22Rv1 (cell line): Measurements from ENCODE around the gene OLIG2.

Experiments used
- ZFX ChIP-seq: fragments of 450-650 bp; IDR thresholded peaks from 2 replicates; pipeline ENCODE4 v1.6.1; 2017; ENCODE audit warnings: antibody characterized with exemption, borderline replicate concordance
- TF ChIP-seq, protein P1 (sequence below): fragments of 450-650 bp; IDR thresholded peaks from 2 replicates; pipeline ENCODE4 v1.5.1; 2017; ENCODE audit warnings: mild to moderate bottlenecking

DNA sequence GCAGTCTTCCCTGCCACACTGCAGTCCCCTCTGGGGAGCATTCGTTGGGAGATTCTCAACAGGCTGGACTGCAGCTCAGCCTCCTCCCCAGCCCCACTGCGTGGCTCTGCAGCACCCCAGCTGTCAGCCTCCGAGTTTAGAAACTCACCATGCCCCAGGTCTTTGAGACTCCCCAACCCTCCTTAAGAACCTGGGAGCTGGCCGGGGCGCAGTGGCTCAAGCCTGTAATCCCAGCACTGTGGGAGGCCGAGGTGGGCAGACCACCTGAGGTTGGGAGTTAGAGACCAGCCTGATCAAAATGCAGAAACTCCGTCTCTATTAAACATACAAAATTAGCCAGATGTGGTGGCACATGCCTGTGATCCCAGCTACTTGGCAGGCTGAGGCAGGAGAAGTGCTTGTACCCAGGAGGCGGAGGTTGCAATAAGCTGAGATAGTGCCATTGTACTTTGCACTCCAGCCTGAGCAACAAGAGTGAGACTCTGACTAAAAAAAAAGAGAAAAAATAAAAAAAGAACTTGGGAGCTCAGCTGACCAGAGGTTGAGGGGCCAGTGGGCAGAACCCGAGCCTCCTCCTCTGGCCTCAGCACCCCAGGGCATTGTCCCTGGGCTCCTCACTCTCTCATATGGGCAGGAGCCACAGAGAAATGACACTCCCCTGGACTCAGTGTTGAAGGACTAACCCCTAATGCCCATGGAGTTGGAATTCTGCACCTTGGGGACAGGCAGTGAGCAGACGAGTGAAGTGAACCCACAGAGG lies 5.6 kb downstream of the OLIG2 start:
- TF ChIP-seq, protein P1, sequence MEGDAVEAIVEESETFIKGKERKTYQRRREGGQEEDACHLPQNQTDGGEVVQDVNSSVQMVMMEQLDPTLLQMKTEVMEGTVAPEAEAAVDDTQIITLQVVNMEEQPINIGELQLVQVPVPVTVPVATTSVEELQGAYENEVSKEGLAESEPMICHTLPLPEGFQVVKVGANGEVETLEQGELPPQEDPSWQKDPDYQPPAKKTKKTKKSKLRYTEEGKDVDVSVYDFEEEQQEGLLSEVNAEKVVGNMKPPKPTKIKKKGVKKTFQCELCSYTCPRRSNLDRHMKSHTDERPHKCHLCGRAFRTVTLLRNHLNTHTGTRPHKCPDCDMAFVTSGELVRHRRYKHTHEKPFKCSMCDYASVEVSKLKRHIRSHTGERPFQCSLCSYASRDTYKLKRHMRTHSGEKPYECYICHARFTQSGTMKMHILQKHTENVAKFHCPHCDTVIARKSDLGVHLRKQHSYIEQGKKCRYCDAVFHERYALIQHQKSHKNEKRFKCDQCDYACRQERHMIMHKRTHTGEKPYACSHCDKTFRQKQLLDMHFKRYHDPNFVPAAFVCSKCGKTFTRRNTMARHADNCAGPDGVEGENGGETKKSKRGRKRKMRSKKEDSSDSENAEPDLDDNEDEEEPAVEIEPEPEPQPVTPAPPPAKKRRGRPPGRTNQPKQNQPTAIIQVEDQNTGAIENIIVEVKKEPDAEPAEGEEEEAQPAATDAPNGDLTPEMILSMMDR, result no peak
- no peak for TF ChIP-seq ZFX
